GM23338 (cell line): ENCODE results near the gene HERC4. TPM values are rescaled to one million over a fixed set of nuclear protein-coding genes. Genes with fewer than 3 reads are reported as not detected.

ENCODE experiments used
- ATAC-seq: fragments of 200-7000 bp; cut with Tn5 transposase; 3 replicates; pipeline ENCODE4 v1.9.1; 2020
- DNase-seq: peaks from one replicate; pipeline ENCODE4 v3.0.0-alpha.2; 2015; ENCODE audit warnings: low spot score
- H2AFZ ChIP-seq: fragments of 200-600 bp; sonication (generic); 2 replicates; pipeline ENCODE4 v1.8.0; 2016; ENCODE audit warnings: antibody characterized with exemption, mild to moderate bottlenecking, moderate library complexity
- H3F3A ChIP-seq: fragments of 200-600 bp; sonication (generic); replicated peaks from 2 replicates; pipeline ENCODE4 v1.8.0; 2017; ENCODE audit warnings: antibody characterized with exemption, mixed run types, low read depth
- H3K27ac ChIP-seq: fragments of 200-600 bp; sonication (generic); 2 replicates; pipeline ENCODE4 v1.6.1; 2016; ENCODE audit warnings: low read depth
- H3K27me3 ChIP-seq: fragments of 200-600 bp; sonication (generic); 2 replicates; pipeline ENCODE4 v1.8.0; 2016; ENCODE audit warnings: mild to moderate bottlenecking, mixed run types, moderate library complexity; ENCODE audit not compliant: insufficient read depth
- H3K36me3 ChIP-seq: fragments of 200-600 bp; sonication (generic); 2 replicates; pipeline ENCODE4 v1.8.0; 2016; ENCODE audit warnings: mild to moderate bottlenecking; ENCODE audit not compliant: insufficient read depth
- H3K4me1 ChIP-seq: fragments of 200-600 bp; sonication (generic); 2 replicates; pipeline ENCODE4 v1.8.0; 2016; ENCODE audit warnings: mild to moderate bottlenecking, moderate library complexity; ENCODE audit not compliant: insufficient read depth
- H3K4me2 ChIP-seq: fragments of 200-600 bp; sonication (generic); 2 replicates; pipeline ENCODE4 v1.7.1; 2017; ENCODE audit warnings: mixed run types
- H3K4me3 ChIP-seq: fragments of 200-600 bp; sonication (generic); 2 replicates; pipeline ENCODE4 v1.6.1; 2016; ENCODE audit warnings: mixed run types
- H3K79me2 ChIP-seq: fragments of 200-600 bp; sonication (generic); replicated peaks from 2 replicates; pipeline ENCODE4 v1.8.0; 2017; ENCODE audit warnings: mild to moderate bottlenecking; ENCODE audit not compliant: insufficient read depth
- H3K9me2 ChIP-seq: fragments of 200-600 bp; sonication (generic); 2 replicates; pipeline ENCODE4 v1.8.0; 2017; ENCODE audit not compliant: insufficient read depth
- H4K20me1 ChIP-seq: fragments of 200-600 bp; sonication (generic); replicated peaks from 2 replicates; pipeline ENCODE4 v1.8.0; 2017; ENCODE audit warnings: mild to moderate bottlenecking; ENCODE audit not compliant: insufficient read depth
- H3K27ac Mint-ChIP-seq: 2 replicates; pipeline ENCODE4 v1.8.0; 2020; ENCODE audit warnings: inconsistent platforms, mild to moderate bottlenecking, moderate library complexity, mixed read lengths
- H3K27me3 Mint-ChIP-seq: 3 replicates; pipeline ENCODE4 v1.8.0; 2022; ENCODE audit warnings: low read depth, mild to moderate bottlenecking, moderate library complexity, mixed read lengths, inconsistent platforms; ENCODE audit not compliant: insufficient read depth, poor library complexity
- H3K36me3 Mint-ChIP-seq: 3 replicates; pipeline ENCODE4 v1.8.0; 2021; ENCODE audit warnings: low read depth, mild to moderate bottlenecking, inconsistent platforms, moderate library complexity, mixed read lengths
- H3K4me1 Mint-ChIP-seq: 3 replicates; pipeline ENCODE4 v1.8.0; 2020; ENCODE audit warnings: mild to moderate bottlenecking, inconsistent platforms, mixed read lengths
- H3K4me3 Mint-ChIP-seq: 3 replicates; pipeline ENCODE4 v1.8.0; 2021; ENCODE audit warnings: moderate library complexity, mild to moderate bottlenecking, inconsistent platforms, mixed read lengths
- H3K9me3 Mint-ChIP-seq: 3 replicates; pipeline ENCODE4 v1.8.0; 2020; ENCODE audit warnings: moderate library complexity, mild to moderate bottlenecking, inconsistent platforms, mixed read lengths
- NANOG ChIP-seq: IDR thresholded peaks from 2 replicates; pipeline ENCODE4 v1.6.1; 2016; ENCODE audit warnings: antibody characterized with exemption, borderline replicate concordance
- POLR2AphosphoS5 ChIP-seq: IDR thresholded peaks from 2 replicates; pipeline ENCODE4 v1.6.1; 2016; ENCODE audit warnings: antibody characterized with exemption, low read depth
- STAT1 ChIP-seq: IDR thresholded peaks from one replicate; pipeline ENCODE4 v1.6.1; 2016; ENCODE audit warnings: antibody characterized with exemption; ENCODE audit not compliant: unreplicated experiment
- ZNF331 ChIP-seq: fragments of 250-450 bp; sonication (Bioruptor Pico); IDR thresholded peaks from 2 replicates; pipeline ENCODE4 v1.5.0; 2020; ENCODE audit warnings: low read depth, mild to moderate bottlenecking, moderate library complexity
- polyA plus RNA-seq: library from polyadenylated mRNA; unstranded; fragments of >200 nt; fragmentation: Nextera tagmentation; extraction: Ambion mirVana; gene quantifications from 2 replicates; pipeline ENCODE4 v1.2.1, GENCODE V29; 2016
- total RNA-seq: library from RNA; depleted of rRNA; stranded (reverse); fragments of >200 nt; shearing (Covaris generic); gene quantifications from 2 replicates; pipeline ENCODE4 v1.2.3, GENCODE V29; 2014
- TF ChIP-seq, protein P1 (sequence below): fragments of 250-450 bp; sonication (Bioruptor Pico); IDR thresholded peaks from 2 replicates; pipeline ENCODE4 v1.5.0; 2020; ENCODE audit warnings: mild to moderate bottlenecking, moderate library complexity
- TF ChIP-seq, protein P2 (sequence below): IDR thresholded peaks from one replicate; pipeline ENCODE4 v1.6.1; 2018; ENCODE audit warnings: antibody characterized with exemption; ENCODE audit not compliant: unreplicated experiment

HERC4 gene
- total and polyA plus RNA-seq, 2 experiments from 2014 or later: 20.1 to 67.2 TPM

DNA sequence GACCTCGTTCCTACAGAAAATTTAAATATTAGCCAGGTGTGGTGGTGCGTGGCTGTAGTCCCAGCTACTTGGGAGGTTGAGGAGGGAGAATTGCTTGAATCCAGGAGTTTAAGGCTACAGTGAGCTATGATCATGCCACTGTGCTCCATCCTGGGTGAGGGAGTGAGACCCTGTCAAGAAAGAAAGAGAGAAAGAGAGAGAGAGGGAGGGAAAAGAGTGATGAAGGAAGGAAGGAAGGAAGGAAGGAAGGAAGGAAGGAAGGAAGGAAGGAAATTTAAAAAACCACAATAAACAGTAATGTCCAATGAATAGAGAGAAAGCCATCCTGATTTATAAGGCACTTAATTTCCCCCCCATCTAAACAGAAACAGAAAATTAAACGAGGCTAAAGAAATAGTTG lies 43.6 kb upstream of the HERC4 start:
- no peak overlapping the region for H2AFZ ChIP-seq
- Mint-ChIP-seq H3K27me3 (no peaks in the 10 kb centered on the region), H3K27ac (no peak overlapping the region), H3K4me3 (no peak overlapping the region), H3K9me3 (no peaks in the 10 kb centered on the region), H3K36me3 (no peaks in the 10 kb centered on the region), H3K4me1 (no peaks in the 10 kb centered on the region)
- TF ChIP-seq NANOG: no peak
- TF ChIP-seq ZNF331 (CRISPR knock-in tag): no peak
- no peak for TF ChIP-seq POLR2AphosphoS5
- no peak for TF ChIP-seq STAT1
- TF ChIP-seq, protein P1, sequence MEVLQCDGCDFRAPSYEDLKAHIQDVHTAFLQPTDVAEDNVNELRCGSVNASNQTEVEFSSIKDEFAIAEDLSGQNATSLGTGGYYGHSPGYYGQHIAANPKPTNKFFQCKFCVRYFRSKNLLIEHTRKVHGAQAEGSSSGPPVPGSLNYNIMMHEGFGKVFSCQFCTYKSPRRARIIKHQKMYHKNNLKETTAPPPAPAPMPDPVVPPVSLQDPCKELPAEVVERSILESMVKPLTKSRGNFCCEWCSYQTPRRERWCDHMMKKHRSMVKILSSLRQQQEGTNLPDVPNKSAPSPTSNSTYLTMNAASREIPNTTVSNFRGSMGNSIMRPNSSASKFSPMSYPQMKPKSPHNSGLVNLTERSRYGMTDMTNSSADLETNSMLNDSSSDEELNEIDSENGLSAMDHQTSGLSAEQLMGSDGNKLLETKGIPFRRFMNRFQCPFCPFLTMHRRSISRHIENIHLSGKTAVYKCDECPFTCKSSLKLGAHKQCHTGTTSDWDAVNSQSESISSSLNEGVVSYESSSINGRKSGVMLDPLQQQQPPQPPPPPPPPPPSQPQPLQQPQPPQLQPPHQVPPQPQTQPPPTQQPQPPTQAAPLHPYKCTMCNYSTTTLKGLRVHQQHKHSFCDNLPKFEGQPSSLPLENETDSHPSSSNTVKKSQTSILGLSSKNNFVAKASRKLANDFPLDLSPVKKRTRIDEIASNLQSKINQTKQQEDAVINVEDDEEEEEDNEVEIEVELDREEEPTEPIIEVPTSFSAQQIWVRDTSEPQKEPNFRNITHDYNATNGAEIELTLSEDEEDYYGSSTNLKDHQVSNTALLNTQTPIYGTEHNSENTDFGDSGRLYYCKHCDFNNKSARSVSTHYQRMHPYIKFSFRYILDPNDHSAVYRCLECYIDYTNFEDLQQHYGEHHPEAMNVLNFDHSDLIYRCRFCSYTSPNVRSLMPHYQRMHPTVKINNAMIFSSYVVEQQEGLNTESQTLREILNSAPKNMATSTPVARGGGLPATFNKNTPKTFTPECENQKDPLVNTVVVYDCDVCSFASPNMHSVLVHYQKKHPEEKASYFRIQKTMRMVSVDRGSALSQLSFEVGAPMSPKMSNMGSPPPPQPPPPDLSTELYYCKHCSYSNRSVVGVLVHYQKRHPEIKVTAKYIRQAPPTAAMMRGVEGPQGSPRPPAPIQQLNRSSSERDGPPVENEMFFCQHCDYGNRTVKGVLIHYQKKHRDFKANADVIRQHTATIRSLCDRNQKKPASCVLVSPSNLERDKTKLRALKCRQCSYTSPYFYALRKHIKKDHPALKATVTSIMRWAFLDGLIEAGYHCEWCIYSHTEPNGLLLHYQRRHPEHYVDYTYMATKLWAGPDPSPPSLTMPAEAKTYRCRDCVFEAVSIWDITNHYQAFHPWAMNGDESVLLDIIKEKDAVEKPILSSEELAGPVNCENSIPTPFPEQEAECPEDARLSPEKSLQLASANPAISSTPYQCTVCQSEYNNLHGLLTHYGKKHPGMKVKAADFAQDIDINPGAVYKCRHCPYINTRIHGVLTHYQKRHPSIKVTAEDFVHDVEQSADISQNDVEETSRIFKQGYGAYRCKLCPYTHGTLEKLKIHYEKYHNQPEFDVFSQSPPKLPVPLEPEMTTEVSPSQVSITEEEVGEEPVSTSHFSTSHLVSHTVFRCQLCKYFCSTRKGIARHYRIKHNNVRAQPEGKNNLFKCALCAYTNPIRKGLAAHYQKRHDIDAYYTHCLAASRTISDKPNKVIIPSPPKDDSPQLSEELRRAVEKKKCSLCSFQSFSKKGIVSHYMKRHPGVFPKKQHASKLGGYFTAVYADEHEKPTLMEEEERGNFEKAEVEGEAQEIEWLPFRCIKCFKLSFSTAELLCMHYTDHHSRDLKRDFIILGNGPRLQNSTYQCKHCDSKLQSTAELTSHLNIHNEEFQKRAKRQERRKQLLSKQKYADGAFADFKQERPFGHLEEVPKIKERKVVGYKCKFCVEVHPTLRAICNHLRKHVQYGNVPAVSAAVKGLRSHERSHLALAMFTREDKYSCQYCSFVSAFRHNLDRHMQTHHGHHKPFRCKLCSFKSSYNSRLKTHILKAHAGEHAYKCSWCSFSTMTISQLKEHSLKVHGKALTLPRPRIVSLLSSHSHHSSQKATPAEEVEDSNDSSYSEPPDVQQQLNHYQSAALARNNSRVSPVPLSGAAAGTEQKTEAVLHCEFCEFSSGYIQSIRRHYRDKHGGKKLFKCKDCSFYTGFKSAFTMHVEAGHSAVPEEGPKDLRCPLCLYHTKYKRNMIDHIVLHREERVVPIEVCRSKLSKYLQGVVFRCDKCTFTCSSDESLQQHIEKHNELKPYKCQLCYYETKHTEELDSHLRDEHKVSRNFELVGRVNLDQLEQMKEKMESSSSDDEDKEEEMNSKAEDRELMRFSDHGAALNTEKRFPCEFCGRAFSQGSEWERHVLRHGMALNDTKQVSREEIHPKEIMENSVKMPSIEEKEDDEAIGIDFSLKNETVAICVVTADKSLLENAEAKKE (CRISPR knock-in tag): no peak
- TF ChIP-seq, protein P2, sequence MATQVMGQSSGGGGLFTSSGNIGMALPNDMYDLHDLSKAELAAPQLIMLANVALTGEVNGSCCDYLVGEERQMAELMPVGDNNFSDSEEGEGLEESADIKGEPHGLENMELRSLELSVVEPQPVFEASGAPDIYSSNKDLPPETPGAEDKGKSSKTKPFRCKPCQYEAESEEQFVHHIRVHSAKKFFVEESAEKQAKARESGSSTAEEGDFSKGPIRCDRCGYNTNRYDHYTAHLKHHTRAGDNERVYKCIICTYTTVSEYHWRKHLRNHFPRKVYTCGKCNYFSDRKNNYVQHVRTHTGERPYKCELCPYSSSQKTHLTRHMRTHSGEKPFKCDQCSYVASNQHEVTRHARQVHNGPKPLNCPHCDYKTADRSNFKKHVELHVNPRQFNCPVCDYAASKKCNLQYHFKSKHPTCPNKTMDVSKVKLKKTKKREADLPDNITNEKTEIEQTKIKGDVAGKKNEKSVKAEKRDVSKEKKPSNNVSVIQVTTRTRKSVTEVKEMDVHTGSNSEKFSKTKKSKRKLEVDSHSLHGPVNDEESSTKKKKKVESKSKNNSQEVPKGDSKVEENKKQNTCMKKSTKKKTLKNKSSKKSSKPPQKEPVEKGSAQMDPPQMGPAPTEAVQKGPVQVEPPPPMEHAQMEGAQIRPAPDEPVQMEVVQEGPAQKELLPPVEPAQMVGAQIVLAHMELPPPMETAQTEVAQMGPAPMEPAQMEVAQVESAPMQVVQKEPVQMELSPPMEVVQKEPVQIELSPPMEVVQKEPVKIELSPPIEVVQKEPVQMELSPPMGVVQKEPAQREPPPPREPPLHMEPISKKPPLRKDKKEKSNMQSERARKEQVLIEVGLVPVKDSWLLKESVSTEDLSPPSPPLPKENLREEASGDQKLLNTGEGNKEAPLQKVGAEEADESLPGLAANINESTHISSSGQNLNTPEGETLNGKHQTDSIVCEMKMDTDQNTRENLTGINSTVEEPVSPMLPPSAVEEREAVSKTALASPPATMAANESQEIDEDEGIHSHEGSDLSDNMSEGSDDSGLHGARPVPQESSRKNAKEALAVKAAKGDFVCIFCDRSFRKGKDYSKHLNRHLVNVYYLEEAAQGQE: no peak
- H4K20me1 ChIP-seq: no peaks in the 10 kb centered on the region
- no peaks in the 10 kb centered on the region for H3K4me1 ChIP-seq
- no peak overlapping the region for H3K4me2 ChIP-seq
- H3K9me2 ChIP-seq: no peaks in the 10 kb centered on the region
- no peak for DNase-seq
- no peaks in the 10 kb centered on the region for H3F3A ChIP-seq
- H3K79me2 ChIP-seq: no peaks in the 10 kb centered on the region
- H3K27ac ChIP-seq: no peak overlapping the region
- H3K27me3 ChIP-seq: no peaks in the 10 kb centered on the region
- H3K4me3 ChIP-seq: no peak overlapping the region
- no peak for ATAC-seq
- no peaks in the 10 kb centered on the region for H3K36me3 ChIP-seq
